T-cell (primary cell): ENCODE measurements around the gene BCLAF1. TPM values are rescaled to one million over a fixed set of nuclear protein-coding genes. Genes with fewer than 3 reads are reported as not detected.

Experiments used
- ATAC-seq, 4 experiments: fragments of 200-7000 bp in 3 of 4; fragments of 150-1000 bp in 1 of 4; cut with Tn5 transposase; replicated peaks in 1 of 4; 1 replicate in 3 of 4; 2 replicates in 1 of 4; pipeline ENCODE4 v1.10.0; 2021; ENCODE audit warnings: moderate library complexity in 3 of 4, mild to moderate bottlenecking in 2 of 4, moderate number of reproducible peaks in 1 of 4
- CTCF ChIA-PET, 2 donors: fragments of 300-600 bp; sonication (Branson Sonifier 250); formaldehyde crosslinking; loops; one replicate each; lab custom pipeline; 2022; ENCODE audit warnings: antibody characterized with exemption in 2 of 2; lab: Charles Lee
- POLR2A ChIA-PET, 2 donors: fragments of 300-600 bp; sonication (Branson Sonifier 250); formaldehyde crosslinking; loops; one replicate each; lab custom pipeline; 2022; ENCODE audit warnings: antibody characterized with exemption in 2 of 2; lab: Charles Lee
- DNase-seq, 35 experiments: peaks; one replicate each; pipeline versions ENCODE4 v3.0.0 to v3.0.0-alpha.2; 2013 to 2023
- H3K27ac ChIP-seq: one replicate; pipeline ENCODE4 v1.5.1; 2013; ENCODE audit warnings: low read length
- H3K27me3 ChIP-seq, 2 experiments: replicated peaks in 1 of 2; 1 replicate in 1 of 2; 2 replicates in 1 of 2; pipeline versions ENCODE4 v1.6.1 to v1.7.0; 2013; ENCODE audit warnings: low read length in 1 of 2, mixed read lengths in 1 of 2; ENCODE audit not compliant: control insufficient read depth in 2 of 2, insufficient read depth in 2 of 2; ENCODE audit errors: extremely low read depth in 1 of 2
- H3K36me3 ChIP-seq, 2 donors: 1 replicate in 1 of 2; 2 replicates in 1 of 2; pipeline versions ENCODE4 v1.6.1 to v1.7.0; 2013; ENCODE audit warnings: low read length in 1 of 2; ENCODE audit not compliant: control insufficient read depth in 2 of 2, insufficient read depth in 1 of 2; ENCODE audit errors: extremely low read depth in 1 of 2
- H3K4me1 ChIP-seq, 2 experiments: 1 replicate in 1 of 2; 2 replicates in 1 of 2; pipeline versions ENCODE4 v1.6.1 to v1.7.0; 2013; ENCODE audit warnings: low read length in 2 of 2, mixed read lengths in 1 of 2; ENCODE audit not compliant: insufficient read depth in 2 of 2, control insufficient read depth in 1 of 2; ENCODE audit errors: extremely low read depth in 1 of 2
- H3K4me3 ChIP-seq, 2 donors: 1 replicate in 1 of 2; 2 replicates in 1 of 2; pipeline versions ENCODE4 v1.5.1 to v1.7.0; 2013; ENCODE audit warnings: mild to moderate bottlenecking in 2 of 2, low read length in 1 of 2, moderate library complexity in 1 of 2; ENCODE audit not compliant: control insufficient read depth in 1 of 2; ENCODE audit errors: extremely low read depth in 1 of 2
- H3K9me3 ChIP-seq: 2 replicates; pipeline ENCODE4 v1.7.0; 2013
- H3K27ac Mint-ChIP-seq, 2 donors: one replicate each; pipeline ENCODE4 v1.8.0; 2020 to 2021; ENCODE audit warnings: mild to moderate bottlenecking in 2 of 2, mixed read lengths in 2 of 2
- H3K27me3 Mint-ChIP-seq, 2 donors: one replicate each; pipeline ENCODE4 v1.8.0; 2021 to 2022; ENCODE audit warnings: mixed read lengths in 2 of 2
- H3K36me3 Mint-ChIP-seq: one replicate; pipeline ENCODE4 v1.8.0; 2021; ENCODE audit warnings: mixed read lengths
- H3K4me1 Mint-ChIP-seq, 3 donors: one replicate each; pipeline ENCODE4 v1.8.0; 2020 to 2022; ENCODE audit warnings: mixed read lengths in 3 of 3, mild to moderate bottlenecking in 1 of 3
- H3K4me3 Mint-ChIP-seq, 3 donors: one replicate each; pipeline ENCODE4 v1.8.0; 2020 to 2022; ENCODE audit warnings: mild to moderate bottlenecking in 3 of 3, mixed read lengths in 3 of 3, moderate library complexity in 3 of 3
- H3K9me3 Mint-ChIP-seq, 3 donors: one replicate each; pipeline ENCODE4 v1.8.0; 2020 to 2022; ENCODE audit warnings: mixed read lengths in 3 of 3
- WGBS: methylation state at CpG from one replicate; pipeline ENCODE4 v1.1.5; 2013; ENCODE audit warnings: missing lambda C conversion rate; ENCODE audit not compliant: insufficient coverage; 5-methylcytosine and 5-hydroxymethylcytosine counted together
- total RNA-seq, 35 experiments: library from RNA in 6 of 35; stranded (reverse) in 6 of 35; fragments of 120-200 nt in 1 of 35; gene quantifications; one replicate each; pipeline versions ENCODE4 v1.2.1 to v1.2.4 and lab custom pipeline; 2013 to 2026

Gene BCLAF1
- total RNA-seq, 5 donors from 2014 or later (not counting 1 experiment from before 2014, with no cell fraction given): 155 to 435 (median 171) TPM

- peaks cover 3 to 4% of the 10 kb centered on the region in 2 experiments for H3K4me1 ChIP-seq
- peaks cover 14% of the 10 kb centered on the region for H3K36me3 Mint-ChIP-seq
- DNase-seq: no peak
- H3K9me3 ChIP-seq: no peaks in the 10 kb centered on the region
- no peak for ATAC-seq
- H3K27ac ChIP-seq: no peak overlapping the region
- H3K9me3 Mint-ChIP-seq: no peaks in the 10 kb centered on the region
- H3K4me3 Mint-ChIP-seq: no peak overlapping the region
- peaks cover 28 to 35% (median 29%) of the 10 kb centered on the region in 3 donors for H3K4me1 Mint-ChIP-seq
- H3K27ac Mint-ChIP-seq: peak overlapping the region; percentile 23 to 24
- CTCF ChIA-PET: interaction anchor here (0.7 to 2.1 kb wide), 3 partner anchors 19 to 418 kb away, joined by 3 to 5 read pairs (median 3); no protein-coding TSS in a partner anchor
- H3K4me3 ChIP-seq: no peak overlapping the region
- H3K27me3 Mint-ChIP-seq: no peaks in the 10 kb centered on the region
- H3K36me3 ChIP-seq: peaks cover 0 to 27% of the 10 kb centered on the region in 2 donors
- POLR2A ChIA-PET: interaction anchor here (1.1 to 9.1 kb wide), 3 partner anchors 11 to 34 kb away, joined by 3 to 99 read pairs (median 3); partner anchors contain the start of gene BCLAF1 (in 1 of the 2)
- H3K27me3 ChIP-seq: no peaks in the 10 kb centered on the region
Observed at GRCh38 chr6:136254851-136255466, 34.7 kb downstream of the BCLAF1 start.

GRCh38 chr6:136253734-136254133 lies 35.9 kb downstream of the BCLAF1 start:
- no peaks in the 10 kb centered on the region for H3K27me3 Mint-ChIP-seq
- ATAC-seq (no peak), DNase-seq (no peak)
- H3K27ac Mint-ChIP-seq: no peak overlapping the region
- no peak overlapping the region for H3K4me3 Mint-ChIP-seq
- CTCF ChIA-PET: interaction anchor here (0.6 to 2.1 kb wide), 7 partner anchors 11 to 755 kb away, joined by 3 to 13 read pairs (median 4); no protein-coding TSS in a partner anchor
- Histone ChIP-seq H3K36me3 (peaks cover 0 to 18% of the 10 kb centered on the region in 2 donors), H3K4me1 (peaks cover 10 to 11% of the 10 kb centered on the region in 2 experiments), H3K9me3 (no peaks in the 10 kb centered on the region), H3K4me3 (no peak overlapping the region), H3K27ac (no peak overlapping the region), H3K27me3 (no peaks in the 10 kb centered on the region)
- H3K9me3 Mint-ChIP-seq: no peaks in the 10 kb centered on the region
- H3K4me1 Mint-ChIP-seq: peaks cover 39 to 44% (median 41%) of the 10 kb centered on the region in 3 donors
- H3K36me3 Mint-ChIP-seq: peaks cover 6% of the 10 kb centered on the region
- POLR2A ChIA-PET: interaction anchor here (0.5 to 9.1 kb wide), 8 partner anchors 10 to 1260 kb away, joined by 3 to 99 read pairs (median 4); partner anchors contain the start of gene BCLAF1 (in 1 of the 2)
- WGBS: no CpG with 5 or more reads among the region's 6 CpGs

- H3K27me3 ChIP-seq: no peaks in the 10 kb centered on the region
- H3K9me3 Mint-ChIP-seq: no peaks in the 10 kb centered on the region
- no peak for ATAC-seq
- H3K27me3 Mint-ChIP-seq: no peaks in the 10 kb centered on the region
- peaks cover 0 to 8% of the 10 kb centered on the region in 2 donors for H3K36me3 ChIP-seq
- no peak overlapping the region for H3K27ac ChIP-seq
- peak in 1 of 35 experiments; percentile 32 for DNase-seq
- WGBS: 36% methylated on average over 1 of the region's 2 CpGs
- peaks cover 40 to 47% (median 40%) of the 10 kb centered on the region in 3 donors for H3K4me1 Mint-ChIP-seq
- CTCF ChIA-PET: interaction anchor here (0.5 to 0.8 kb wide), 2 partner anchors 26 to 769 kb away, joined by 3 to 4 read pairs; no protein-coding TSS in a partner anchor
- H3K4me3 ChIP-seq: no peak overlapping the region
- peak overlapping the region in 1 of 3 donors; percentile 97 for H3K4me3 Mint-ChIP-seq
- no peaks in the 10 kb centered on the region for H3K9me3 ChIP-seq
- H3K36me3 Mint-ChIP-seq: no peaks in the 10 kb centered on the region
- POLR2A ChIA-PET: interaction anchor here (0.6 to 9.1 kb wide), 5 partner anchors 12 to 1949 kb away, joined by 3 to 99 read pairs (median 6); partner anchors contain the start of gene BCLAF1 (in 1 of the 2)
- H3K27ac Mint-ChIP-seq: peak overlapping the region in 1 of 2 donors; percentile 5
- H3K4me1 ChIP-seq: peaks cover 10 to 11% of the 10 kb centered on the region in 2 experiments
Observed at GRCh38 chr6:136252441-136252840, 37.2 kb downstream of the BCLAF1 start.

- no peaks in the 10 kb centered on the region for H3K36me3 Mint-ChIP-seq
- ChIA-PET POLR2A (interaction anchor here in 1 of 2 donors (0.6 to 9.1 kb wide), 3 partner anchors 31 to 1305 kb away, joined by 3 to 99 read pairs (median 5); partner anchors contain the start of gene BCLAF1), CTCF (interaction anchor here (1.0 to 2.0 kb wide), 7 partner anchors 9 to 753 kb away, joined by 3 to 7 read pairs (median 4); partner anchors contain the start of gene BCLAF1 (in 1 of the 2))
- H3K4me1 Mint-ChIP-seq: peaks cover 40 to 47% (median 40%) of the 10 kb centered on the region in 3 donors
- H3K27me3 Mint-ChIP-seq: no peaks in the 10 kb centered on the region
- H3K9me3 ChIP-seq: no peaks in the 10 kb centered on the region
- peaks cover 10 to 11% of the 10 kb centered on the region in 2 experiments for H3K4me1 ChIP-seq
- peak in 1 of 35 experiments; percentile 14 for DNase-seq
- no peaks in the 10 kb centered on the region for H3K27me3 ChIP-seq
- H3K4me3 Mint-ChIP-seq: peak overlapping the region; percentile 92 to 97 (median 95)
- ATAC-seq: no peak
- WGBS: 25% methylated on average over 1 of the region's 4 CpGs
- H3K36me3 ChIP-seq: no peaks in the 10 kb centered on the region
- no peaks in the 10 kb centered on the region for H3K9me3 Mint-ChIP-seq
- H3K4me3 ChIP-seq: no peak overlapping the region
- no peak overlapping the region for H3K27ac ChIP-seq
- H3K27ac Mint-ChIP-seq: peak overlapping the region in 1 of 2 donors; percentile 34
Observed at GRCh38 chr6:136251394-136251793, 38.3 kb downstream of the BCLAF1 start.

GRCh38 chr6:136250686-136251008 lies 39.0 kb downstream of the BCLAF1 start:
- H3K27me3 ChIP-seq: no peaks in the 10 kb centered on the region
- peak overlapping the region; percentile 64 to 97 for H3K4me3 ChIP-seq

More at GRCh38 chr6:136250686-136251008, 39.0 kb downstream of the BCLAF1 start:
- no peaks in the 10 kb centered on the region for H3K36me3 ChIP-seq
- H3K36me3 Mint-ChIP-seq: no peaks in the 10 kb centered on the region
- no peaks in the 10 kb centered on the region for H3K9me3 ChIP-seq
- whole genome bisulfite sequencing: 0% methylated on average over 1 of the region's 8 CpGs
- no peak overlapping the region for H3K27ac ChIP-seq
- H3K9me3 Mint-ChIP-seq: no peaks in the 10 kb centered on the region
- ChIA-PET CTCF (interaction anchor here (0.5 to 2.0 kb wide), 12 partner anchors 10 to 1634 kb away, joined by 3 to 7 read pairs (median 4); partner anchors contain the start of genes BCLAF1 (in 1 of the 2) and MAP3K5 (in 1 of the 2)), POLR2A (interaction anchor here (0.6 to 9.1 kb wide), 11 partner anchors 9 to 794 kb away, joined by 3 to 99 read pairs (median 4); partner anchors contain the start of gene BCLAF1 (in 2 of the 2))
- peak overlapping the region; percentile 34 to 86 for H3K27ac Mint-ChIP-seq
- peaks cover 39 to 47% (median 40%) of the 10 kb centered on the region in 3 donors for H3K4me1 Mint-ChIP-seq
- peak overlapping the region; percentile 92 to 97 (median 95) for H3K4me3 Mint-ChIP-seq
- no peaks in the 10 kb centered on the region for H3K27me3 Mint-ChIP-seq
- DNase-seq (no peak), ATAC-seq (peak; percentile 1 to 9 (median 3))
- peaks cover 10 to 11% of the 10 kb centered on the region in 2 experiments for H3K4me1 ChIP-seq
